Measurements from ENCODE around the gene CDH19. TPM values are rescaled to one million over a fixed set of nuclear protein-coding genes. Genes with fewer than 3 reads are reported as not detected.

The CDH19 gene
- total RNA-seq: 1 to 10 TPM in 3 of 4 donors, under 1 TPM in 1; 0.85 to 3.8 (median 1.9) TPM

GRCh38 chr18:66603941-66604627 lies at the start of gene CDH19:
TSS of gene CDH19 (minus strand) at chr18:66604090. CDS start at chr18:66572204, 31,886 bp downstream.
- no peak for TF ChIP-seq CTCF (IDR thresholded peaks at IDR 0.05; ENCODE audit: low read depth)

GRCh38 chr18:66647671-66648070 lies 43.8 kb upstream of the CDH19 start:
- no peak for TF ChIP-seq CTCF (IDR thresholded peaks at IDR 0.05; ENCODE audit: low read depth)

GRCh38 chr18:66646609-66647008 lies 42.7 kb upstream of the CDH19 start:
- no peak for TF ChIP-seq CTCF (IDR thresholded peaks at IDR 0.05; ENCODE audit: low read depth)

GRCh38 chr18:66645983-66646382 lies 42.1 kb upstream of the CDH19 start:
- TF ChIP-seq CTCF (IDR thresholded peaks at IDR 0.05; ENCODE audit: low read depth): no peak

GRCh38 chr18:66641056-66641455 lies 37.2 kb upstream of the CDH19 start:
- TF ChIP-seq CTCF (IDR thresholded peaks at IDR 0.05; ENCODE audit: low read depth): no peak

- no peak for TF ChIP-seq CTCF (IDR thresholded peaks at IDR 0.05; ENCODE audit: low read depth)
Measured at GRCh38 chr18:66640431-66640830, 36.5 kb upstream of the CDH19 start.

- TF ChIP-seq CTCF (IDR thresholded peaks at IDR 0.05; ENCODE audit: low read depth): no peak
Measured at GRCh38 chr18:66638856-66639629, 35.2 kb upstream of the CDH19 start.

Measured in subcutaneous adipose tissue (tissue), 4 donors.